OCI-LY7 (cell line): ENCODE data around the gene CHRNA7. TPM values are rescaled to one million over a fixed set of nuclear protein-coding genes. Genes with fewer than 3 reads are reported as not detected.

Source experiments
- BruUV-seq: library from RNA; stranded (reverse); fragments of 400-500 nt; replicated peaks from 2 replicates; lab custom pipeline; 2021; lab: Mats Ljungman, UMichigan
- CTCF ChIA-PET: fragments of 300-600 bp; sonication (Branson Sonifier 250); formaldehyde crosslinking; loops from one replicate; lab custom pipeline; 2022; ENCODE audit warnings: antibody characterized with exemption; ENCODE audit not compliant: unreplicated experiment; lab: Charles Lee
- POLR2A ChIA-PET: fragments of 300-600 bp; sonication (Branson Sonifier 250); formaldehyde crosslinking; loops from one replicate; lab custom pipeline; 2022; ENCODE audit warnings: antibody characterized with exemption; lab: Charles Lee
- DNase-seq: peaks from one replicate; pipeline ENCODE4 v3.0.0-alpha.2; 2015; ENCODE audit warnings: low spot score
- H2AFZ ChIP-seq: fragments of 200-600 bp; sonication (generic), shearing (Covaris generic); 2 replicates; pipeline ENCODE4 v1.6.1; 2014; ENCODE audit warnings: mild to moderate bottlenecking, antibody characterized with exemption, low read length, moderate library complexity
- H3K27ac ChIP-seq: fragments of 200-600 bp; sonication (generic); 2 replicates; pipeline ENCODE4 v1.5.1; 2014; ENCODE audit warnings: mixed run types, low read depth, mild to moderate bottlenecking, moderate library complexity, low read length, inconsistent platforms; ENCODE audit not compliant: poor library complexity, severe bottlenecking
- H3K36me3 ChIP-seq: fragments of 200-600 bp; sonication (generic); 2 replicates; pipeline ENCODE4 v1.6.1; 2014; ENCODE audit warnings: mild to moderate bottlenecking, antibody characterized with exemption, low read length, moderate library complexity, mixed read lengths; ENCODE audit not compliant: insufficient read depth
- H3K4me1 ChIP-seq: fragments of 200-600 bp; sonication (generic); 2 replicates; pipeline ENCODE4 v1.5.1; 2014; ENCODE audit warnings: mild to moderate bottlenecking, low read length; ENCODE audit not compliant: insufficient read depth, poor library complexity, severe bottlenecking
- H3K4me2 ChIP-seq: fragments of 200-600 bp; sonication (generic); 2 replicates; pipeline ENCODE4 v1.6.1; 2014; ENCODE audit warnings: mild to moderate bottlenecking, low read length
- H3K4me3 ChIP-seq: fragments of 200-600 bp; sonication (generic); 2 replicates; pipeline ENCODE4 v1.5.1; 2014; ENCODE audit warnings: mild to moderate bottlenecking, low read depth, low read length; ENCODE audit not compliant: poor library complexity, severe bottlenecking
- H3K79me2 ChIP-seq: fragments of 200-600 bp; sonication (generic); 2 replicates; pipeline ENCODE4 v1.6.1; 2016; ENCODE audit warnings: low read depth, mild to moderate bottlenecking, low read length, moderate library complexity, mixed read lengths; ENCODE audit not compliant: insufficient read depth
- H3K9me2 ChIP-seq: fragments of 200-600 bp; sonication (generic); 2 replicates; pipeline ENCODE4 v1.6.1; 2016; ENCODE audit warnings: mild to moderate bottlenecking, low read length, mixed read lengths; ENCODE audit not compliant: insufficient read depth
- H3K9me3 ChIP-seq: fragments of 200-600 bp; sonication (generic); 2 replicates; pipeline ENCODE4 v1.6.1; 2014; ENCODE audit warnings: mild to moderate bottlenecking, mixed run types, low read length, mixed read lengths
- H4K20me1 ChIP-seq: fragments of 200-600 bp; sonication (generic); 2 replicates; pipeline ENCODE4 v1.6.1; 2014; ENCODE audit warnings: mild to moderate bottlenecking, antibody characterized with exemption, low read length, moderate library complexity, mixed read lengths; ENCODE audit not compliant: insufficient read depth
- CTCF ChIP-seq: fragments of 200-600 bp; sonication (generic); conservative IDR thresholded peaks from 2 replicates; pipeline ENCODE4 v1.5.1; 2014; ENCODE audit warnings: mild to moderate bottlenecking, antibody characterized with exemption, low read length, moderate library complexity, mixed read lengths
- EZH2phosphoT487 ChIP-seq: fragments of 200-600 bp; sonication (generic); IDR thresholded peaks from 2 replicates; pipeline ENCODE4 v1.6.1; 2018; ENCODE audit warnings: low read depth, borderline replicate concordance, mild to moderate bottlenecking, mixed run types, antibody characterized with exemption, low read length, moderate library complexity, mixed read lengths
- intact Hi-C: fragments of 100-400 bp; cut with micrococcal nuclease; formaldehyde crosslinking; loops from one replicate; pipeline ENCODE4 v1.10.0; 2022; ENCODE audit not compliant: unreplicated experiment
- total RNA-seq, 2 experiments: library from RNA; depleted of rRNA in 1 of 2; stranded (reverse); fragments of >200 nt in 1 of 2; shearing (Covaris generic) in 1 of 2; gene quantifications; 2 replicates each; pipeline ENCODE4 v1.2.3, GENCODE V29; 2014 to 2022

The CHRNA7 gene
- total RNA-seq, 2 experiments from 2014 or later = not detected

DNA sequence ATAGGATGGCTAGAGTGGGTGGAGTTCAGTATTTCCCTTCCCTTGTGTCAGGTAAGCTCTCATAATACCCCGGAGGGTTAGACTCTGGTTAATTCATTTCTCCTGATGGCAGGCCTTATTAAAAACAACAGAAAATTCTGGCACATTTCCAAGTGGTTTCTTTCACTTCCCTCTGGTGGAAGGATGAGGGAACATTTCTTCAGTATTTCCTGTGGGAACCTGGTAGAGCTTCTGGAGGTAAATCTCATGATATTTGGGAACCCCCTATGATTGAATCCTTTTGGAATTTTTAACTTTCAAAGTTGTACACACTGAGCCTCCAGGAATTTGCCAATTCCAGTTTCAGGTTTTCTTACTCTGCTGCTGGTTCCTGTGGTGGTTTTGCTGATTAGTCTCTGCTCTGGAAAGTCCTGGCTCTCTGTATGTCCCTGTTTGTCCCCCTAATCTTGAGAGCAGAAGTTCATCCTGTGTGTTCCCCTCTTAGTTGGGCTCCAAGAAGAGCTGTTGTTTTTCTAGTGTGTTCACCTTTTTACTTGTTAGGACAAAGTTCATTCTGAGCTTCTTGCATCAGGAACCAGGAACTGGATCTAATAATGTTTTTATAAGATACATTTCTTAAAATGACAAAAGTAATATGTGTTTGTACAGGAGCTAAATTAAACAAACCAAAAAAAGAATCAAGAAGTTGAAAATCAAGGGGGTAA lies 12.1 kb downstream of the CHRNA7 start:
- no peak for TF ChIP-seq EZH2phosphoT487
- TF ChIP-seq CTCF = no peak
- ChIA-PET POLR2A (no interaction called here), CTCF (no interaction called here)
- Histone ChIP-seq H3K4me3 (no peak overlapping the region), H3K27ac (no peak overlapping the region), H3K4me1 (no peaks in the 10 kb centered on the region), H3K9me2 (no peaks in the 10 kb centered on the region), H3K79me2 (no peaks in the 10 kb centered on the region), H3K36me3 (no peaks in the 10 kb centered on the region), H3K9me3 (no peaks in the 10 kb centered on the region), H4K20me1 (no peaks in the 10 kb centered on the region), H2AFZ (no peak overlapping the region), H3K4me2 (no peak overlapping the region)
- intact Hi-C loops = no loop called here
- no peak for DNase-seq
- no TSS peak for BruUV-seq

- H3K9me3 ChIP-seq = no peaks in the 10 kb centered on the region
- no peaks in the 10 kb centered on the region for H4K20me1 ChIP-seq
- no peaks in the 10 kb centered on the region for H3K79me2 ChIP-seq
- DNase-seq = no peak
- H3K4me3 ChIP-seq = no peak overlapping the region
- H3K4me2 ChIP-seq = no peak overlapping the region
- H3K4me1 ChIP-seq = no peaks in the 10 kb centered on the region
- no peaks in the 10 kb centered on the region for H3K36me3 ChIP-seq
- TF ChIP-seq EZH2phosphoT487 = no peak
- no peak for TF ChIP-seq CTCF
- no peak overlapping the region for H3K27ac ChIP-seq
- no peaks in the 10 kb centered on the region for H3K9me2 ChIP-seq
- POLR2A ChIA-PET = no interaction called here
- CTCF ChIA-PET = no interaction called here
- intact Hi-C loops = no loop called here
- no TSS peak for BruUV-seq
- H2AFZ ChIP-seq = no peak overlapping the region
Measured at GRCh38 chr15:32053719-32054118, 23.4 kb downstream of the CHRNA7 start.

DNA sequence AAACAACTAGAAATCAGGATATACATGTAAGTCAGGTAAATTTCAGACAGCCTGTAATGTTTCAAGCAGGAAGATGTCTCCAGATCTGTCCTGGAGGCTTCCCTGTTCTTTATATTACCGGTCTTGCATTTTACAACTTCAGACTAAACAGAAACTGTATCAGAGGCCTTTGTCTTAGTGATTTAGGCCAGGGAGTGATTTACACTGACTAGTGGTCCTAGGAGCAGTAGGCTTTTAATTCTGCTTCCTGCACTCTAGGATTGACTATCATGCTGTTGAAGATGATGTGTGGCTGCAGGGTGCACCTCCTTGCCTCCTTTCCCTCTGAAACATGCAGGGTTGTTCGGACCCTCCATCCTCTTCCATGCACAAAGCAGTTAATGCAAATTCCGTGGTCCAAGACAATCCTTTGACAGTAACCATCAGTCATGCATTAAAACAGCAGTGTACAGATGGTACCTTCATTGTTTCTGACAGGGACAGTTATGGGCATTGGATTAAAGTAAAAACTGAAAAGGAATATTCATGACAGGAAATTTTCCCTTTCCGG lies 27.6 kb downstream of the CHRNA7 start:
- no peak overlapping the region for H3K4me2 ChIP-seq
- no peak overlapping the region for H3K27ac ChIP-seq
- H3K4me1 ChIP-seq = no peaks in the 10 kb centered on the region
- no peaks in the 10 kb centered on the region for H3K9me2 ChIP-seq
- no peaks in the 10 kb centered on the region for H3K9me3 ChIP-seq
- no peak for TF ChIP-seq CTCF
- TF ChIP-seq EZH2phosphoT487 = no peak
- H3K36me3 ChIP-seq = no peaks in the 10 kb centered on the region
- POLR2A ChIA-PET = no interaction called here
- no TSS peak for BruUV-seq
- CTCF ChIA-PET = no interaction called here
- no peak overlapping the region for H2AFZ ChIP-seq
- no peak overlapping the region for H3K4me3 ChIP-seq
- no peaks in the 10 kb centered on the region for H4K20me1 ChIP-seq
- DNase-seq = no peak
- no peaks in the 10 kb centered on the region for H3K79me2 ChIP-seq
- intact Hi-C loops = no loop called here
